ENCODE measurements around the gene SLC2A1. TPM values are rescaled to one million over a fixed set of nuclear protein-coding genes. Genes with fewer than 3 reads are reported as not detected.

The SLC2A1 gene
- total RNA-seq, 1 donor from 2014 or later: 1,021 TPM

GRCh38 chr1:42929434-42930177, 29.1 kb downstream of the SLC2A1 start:
- TF ChIP-seq, protein P1, sequence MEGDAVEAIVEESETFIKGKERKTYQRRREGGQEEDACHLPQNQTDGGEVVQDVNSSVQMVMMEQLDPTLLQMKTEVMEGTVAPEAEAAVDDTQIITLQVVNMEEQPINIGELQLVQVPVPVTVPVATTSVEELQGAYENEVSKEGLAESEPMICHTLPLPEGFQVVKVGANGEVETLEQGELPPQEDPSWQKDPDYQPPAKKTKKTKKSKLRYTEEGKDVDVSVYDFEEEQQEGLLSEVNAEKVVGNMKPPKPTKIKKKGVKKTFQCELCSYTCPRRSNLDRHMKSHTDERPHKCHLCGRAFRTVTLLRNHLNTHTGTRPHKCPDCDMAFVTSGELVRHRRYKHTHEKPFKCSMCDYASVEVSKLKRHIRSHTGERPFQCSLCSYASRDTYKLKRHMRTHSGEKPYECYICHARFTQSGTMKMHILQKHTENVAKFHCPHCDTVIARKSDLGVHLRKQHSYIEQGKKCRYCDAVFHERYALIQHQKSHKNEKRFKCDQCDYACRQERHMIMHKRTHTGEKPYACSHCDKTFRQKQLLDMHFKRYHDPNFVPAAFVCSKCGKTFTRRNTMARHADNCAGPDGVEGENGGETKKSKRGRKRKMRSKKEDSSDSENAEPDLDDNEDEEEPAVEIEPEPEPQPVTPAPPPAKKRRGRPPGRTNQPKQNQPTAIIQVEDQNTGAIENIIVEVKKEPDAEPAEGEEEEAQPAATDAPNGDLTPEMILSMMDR (IDR thresholded peaks at IDR 0.05; ENCODE audit: insufficient read depth, low read length, poor library complexity, severe bottlenecking): no peak
- peaks cover 16% of the 10 kb centered on the region for H3K36me3 ChIP-seq (ENCODE audit: control insufficient read depth, insufficient read depth, low read length)

GRCh38 chr1:42928859-42929258, 29.8 kb downstream of the SLC2A1 start:
- H3K36me3 ChIP-seq (ENCODE audit: control insufficient read depth, insufficient read depth, low read length): peaks cover 16% of the 10 kb centered on the region
- no peak overlapping the region for H3K4me3 ChIP-seq (ENCODE audit: low read depth, low read length)
- DNase-seq (ENCODE audit: low read depth): no peak
- H3K27me3 ChIP-seq (ENCODE audit: control insufficient read depth, insufficient read depth, low read length): no peaks in the 10 kb centered on the region
- TF ChIP-seq, protein P1 (IDR thresholded peaks at IDR 0.05; ENCODE audit: insufficient read depth, low read length, poor library complexity, severe bottlenecking): no peak

More at GRCh38 chr1:42929434-42930177, 29.1 kb downstream of the SLC2A1 start:
- no peak for DNase-seq (ENCODE audit: low read depth)
- Histone ChIP-seq H3K27me3 (ENCODE audit: control insufficient read depth, insufficient read depth, low read length) (no peaks in the 10 kb centered on the region), H3K4me3 (ENCODE audit: low read depth, low read length) (no peak overlapping the region)

DNA sequence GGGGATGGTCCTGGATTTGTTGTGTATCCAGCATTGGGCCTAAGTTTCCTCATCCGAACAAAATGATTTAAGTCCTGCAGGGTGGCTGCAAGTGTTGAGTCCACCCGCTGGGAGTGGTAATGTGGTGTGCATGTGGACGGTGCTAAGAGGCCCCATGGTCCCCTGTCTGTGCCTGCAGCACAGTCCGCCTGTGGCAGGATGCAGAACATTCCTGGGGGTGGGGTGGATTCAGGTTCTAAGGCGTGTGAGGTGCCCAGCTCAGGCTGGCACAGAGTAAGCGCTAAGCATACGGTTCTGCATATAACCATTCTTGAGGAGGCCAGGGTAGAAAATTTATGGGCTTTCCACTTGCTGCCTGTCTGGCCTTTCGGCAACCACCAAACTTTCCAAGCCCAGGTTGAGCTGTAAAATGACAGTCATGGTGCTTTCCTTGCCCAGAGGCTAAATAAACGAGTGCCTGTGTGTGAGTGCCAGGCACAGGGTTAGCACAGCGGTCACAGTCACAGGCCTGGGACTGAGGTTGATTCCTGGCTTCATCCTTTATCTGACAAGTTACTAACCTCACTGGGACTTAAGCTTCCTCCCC, 30.7 kb downstream of the SLC2A1 start:
- TF ChIP-seq, protein P1 (IDR thresholded peaks at IDR 0.05; ENCODE audit: insufficient read depth, low read length, poor library complexity, severe bottlenecking): no peak
- Histone ChIP-seq H3K36me3 (ENCODE audit: control insufficient read depth, insufficient read depth, low read length) (peaks cover 16% of the 10 kb centered on the region), H3K27me3 (ENCODE audit: control insufficient read depth, insufficient read depth, low read length) (no peaks in the 10 kb centered on the region), H3K4me3 (ENCODE audit: low read depth, low read length) (no peak overlapping the region)
- DNase-seq (ENCODE audit: low read depth): no peak

DNA sequence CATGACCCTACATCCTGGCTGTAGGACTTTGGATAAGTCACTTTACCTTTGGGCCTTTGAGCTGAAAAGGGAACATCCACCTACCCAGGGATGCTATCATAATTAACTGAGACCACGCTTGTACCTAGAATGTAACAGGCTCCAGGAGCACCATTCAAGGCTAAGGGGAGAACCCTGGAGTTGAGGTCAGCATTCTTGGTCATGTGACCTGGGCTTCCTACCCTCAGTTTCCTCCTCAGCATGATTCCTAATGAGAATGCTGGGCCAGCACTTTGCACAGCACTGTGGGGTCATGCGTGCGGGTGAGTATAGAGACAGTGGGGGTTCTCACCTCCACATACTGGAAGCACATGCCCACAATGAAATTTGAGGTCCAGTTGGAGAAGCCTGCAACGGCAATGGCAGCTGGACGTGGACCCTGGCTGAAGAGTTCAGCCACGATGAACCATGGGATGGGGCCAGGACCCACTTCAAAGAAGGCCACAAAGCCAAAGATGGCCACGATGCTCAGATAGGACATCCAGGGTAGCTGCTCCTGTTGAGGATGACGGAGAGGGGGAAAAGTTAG, 31.3 kb downstream of the SLC2A1 start:
- no peak overlapping the region for H3K4me3 ChIP-seq (ENCODE audit: low read depth, low read length)
- DNase-seq (ENCODE audit: low read depth): no peak
- no peaks in the 10 kb centered on the region for H3K27me3 ChIP-seq (ENCODE audit: control insufficient read depth, insufficient read depth, low read length)
- H3K36me3 ChIP-seq (ENCODE audit: control insufficient read depth, insufficient read depth, low read length): peaks cover 16% of the 10 kb centered on the region
- TF ChIP-seq, protein P1 (IDR thresholded peaks at IDR 0.05; ENCODE audit: insufficient read depth, low read length, poor library complexity, severe bottlenecking): no peak

- TF ChIP-seq, protein P1 (IDR thresholded peaks at IDR 0.05; ENCODE audit: insufficient read depth, low read length, poor library complexity, severe bottlenecking): no peak
- DNase-seq (ENCODE audit: low read depth): no peak
- H3K4me3 ChIP-seq (ENCODE audit: low read depth, low read length): no peak overlapping the region
- no peaks in the 10 kb centered on the region for H3K27me3 ChIP-seq (ENCODE audit: control insufficient read depth, insufficient read depth, low read length)
- peaks cover 16% of the 10 kb centered on the region for H3K36me3 ChIP-seq (ENCODE audit: control insufficient read depth, insufficient read depth, low read length)
Measured at GRCh38 chr1:42926879-42927242, 31.8 kb downstream of the SLC2A1 start.

Data from kidney epithelial cell (primary cell).